ENCODE data around the gene GRIK4.

GRIK4 gene

GRCh38 chr11:120527111-120527761, 15.7 kb downstream of the GRIK4 start:
- no peak overlapping the region for H3K27ac ChIP-seq (ENCODE audit: low read depth, low read length)
- H3K9ac ChIP-seq (ENCODE audit: low read length) = no peak overlapping the region
- H3K9me3 ChIP-seq (ENCODE audit: control insufficient read depth, insufficient read depth, low read depth, low read length) = peaks cover 3% of the 10 kb centered on the region; the same call in 1 of the 2 replicates
- H3K4me1 ChIP-seq (ENCODE audit: control insufficient read depth, insufficient read depth, low read length) = peaks cover 23% of the 10 kb centered on the region
- H3K36me3 ChIP-seq (ENCODE audit: control insufficient read depth, insufficient read depth, low read length) = no peaks in the 10 kb centered on the region
- H3K27me3 ChIP-seq (ENCODE audit: control insufficient read depth, insufficient read depth, low read length) = peaks cover 7% of the 10 kb centered on the region; the same call in 1 of the 2 replicates
- no peak overlapping the region for H3K4me3 ChIP-seq (ENCODE audit: low read depth, low read length)

- H3K36me3 ChIP-seq (ENCODE audit: control insufficient read depth, insufficient read depth, low read length) = no peaks in the 10 kb centered on the region
- peaks cover 3% of the 10 kb centered on the region; the same call in 1 of the 2 replicates for H3K9me3 ChIP-seq (ENCODE audit: control insufficient read depth, insufficient read depth, low read depth, low read length)
- H3K4me1 ChIP-seq (ENCODE audit: control insufficient read depth, insufficient read depth, low read length) = peaks cover 18% of the 10 kb centered on the region
- peaks cover 7% of the 10 kb centered on the region; the same call in 1 of the 2 replicates for H3K27me3 ChIP-seq (ENCODE audit: control insufficient read depth, insufficient read depth, low read length)
- H3K4me3 ChIP-seq (ENCODE audit: low read depth, low read length) = no peak overlapping the region
- no peak overlapping the region for H3K9ac ChIP-seq (ENCODE audit: low read length)
- no peak overlapping the region for H3K27ac ChIP-seq (ENCODE audit: low read depth, low read length)
These were observed 17.2 kb downstream of the GRIK4 start for GRCh38 chr11:120528749-120529148.

GRCh38 chr11:120529214-120529613, 17.7 kb downstream of the GRIK4 start:
- peaks cover 3% of the 10 kb centered on the region; the same call in 1 of the 2 replicates for H3K9me3 ChIP-seq (ENCODE audit: control insufficient read depth, insufficient read depth, low read depth, low read length)
- peaks cover 18% of the 10 kb centered on the region for H3K4me1 ChIP-seq (ENCODE audit: control insufficient read depth, insufficient read depth, low read length)
- peaks cover 7% of the 10 kb centered on the region; the same call in 1 of the 2 replicates for H3K27me3 ChIP-seq (ENCODE audit: control insufficient read depth, insufficient read depth, low read length)
- H3K9ac ChIP-seq (ENCODE audit: low read length) = no peak overlapping the region
- H3K36me3 ChIP-seq (ENCODE audit: control insufficient read depth, insufficient read depth, low read length) = no peaks in the 10 kb centered on the region
- no peak overlapping the region for H3K4me3 ChIP-seq (ENCODE audit: low read depth, low read length)
- no peak overlapping the region for H3K27ac ChIP-seq (ENCODE audit: low read depth, low read length)

- Histone ChIP-seq H3K27me3 (ENCODE audit: control insufficient read depth, insufficient read depth, low read length) (peaks cover 7% of the 10 kb centered on the region; the same call in 1 of the 2 replicates), H3K9me3 (ENCODE audit: control insufficient read depth, insufficient read depth, low read depth, low read length) (peaks cover 3% of the 10 kb centered on the region; the same call in 1 of the 2 replicates), H3K4me1 (ENCODE audit: control insufficient read depth, insufficient read depth, low read length) (peaks cover 18% of the 10 kb centered on the region), H3K36me3 (ENCODE audit: control insufficient read depth, insufficient read depth, low read length) (no peaks in the 10 kb centered on the region), H3K9ac (ENCODE audit: low read length) (no peak overlapping the region), H3K27ac (ENCODE audit: low read depth, low read length) (no peak overlapping the region), H3K4me3 (ENCODE audit: low read depth, low read length) (no peak overlapping the region)
These were observed 18.4 kb downstream of the GRIK4 start for GRCh38 chr11:120529911-120530310.

DNA sequence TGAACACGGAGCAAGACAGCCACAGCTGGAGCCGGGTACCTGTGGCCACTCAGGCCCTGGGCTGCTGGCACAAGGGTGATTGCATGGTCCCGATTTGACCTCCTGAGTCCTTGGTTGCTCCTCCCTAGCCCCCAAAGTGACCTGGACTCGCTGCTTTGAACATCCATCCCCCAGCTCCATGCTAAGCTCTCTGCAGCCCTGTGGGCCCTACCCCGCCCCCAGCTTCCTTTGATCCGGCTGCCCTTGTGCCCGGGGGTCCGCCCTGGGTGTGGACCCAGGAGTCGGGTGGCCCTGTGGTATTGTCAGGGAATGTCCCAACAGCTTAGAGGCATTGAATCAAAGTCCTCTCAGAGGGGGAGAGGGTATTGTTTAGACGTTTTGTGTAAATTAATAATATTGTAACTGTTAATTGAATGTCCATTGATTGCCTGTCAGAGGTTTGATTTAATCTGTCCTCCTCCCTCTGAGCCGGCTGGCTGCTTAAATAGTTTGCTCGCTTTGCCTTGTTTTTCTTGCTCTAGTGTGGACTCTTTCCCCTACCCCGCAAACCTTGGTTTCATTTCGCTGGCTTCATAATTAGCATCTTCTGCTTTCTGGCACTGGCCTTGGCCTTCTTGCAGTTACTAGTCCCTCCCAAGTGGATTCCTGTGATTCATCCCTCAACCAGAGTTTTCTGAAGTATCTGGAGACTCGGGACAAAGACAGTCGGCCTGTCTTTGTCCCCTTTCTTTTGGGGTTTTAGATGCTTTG, 20.7 kb downstream of the GRIK4 start:
- Histone ChIP-seq H3K36me3 (ENCODE audit: control insufficient read depth, insufficient read depth, low read length) (no peaks in the 10 kb centered on the region), H3K4me3 (ENCODE audit: low read depth, low read length) (no peak overlapping the region), H3K4me1 (ENCODE audit: control insufficient read depth, insufficient read depth, low read length) (peaks cover 11% of the 10 kb centered on the region), H3K27ac (ENCODE audit: low read depth, low read length) (no peak overlapping the region), H3K27me3 (ENCODE audit: control insufficient read depth, insufficient read depth, low read length) (no peaks in the 10 kb centered on the region), H3K9me3 (ENCODE audit: control insufficient read depth, insufficient read depth, low read depth, low read length) (peaks cover 3% of the 10 kb centered on the region; the same call in 1 of the 2 replicates), H3K9ac (ENCODE audit: low read length) (no peak overlapping the region)

DNA sequence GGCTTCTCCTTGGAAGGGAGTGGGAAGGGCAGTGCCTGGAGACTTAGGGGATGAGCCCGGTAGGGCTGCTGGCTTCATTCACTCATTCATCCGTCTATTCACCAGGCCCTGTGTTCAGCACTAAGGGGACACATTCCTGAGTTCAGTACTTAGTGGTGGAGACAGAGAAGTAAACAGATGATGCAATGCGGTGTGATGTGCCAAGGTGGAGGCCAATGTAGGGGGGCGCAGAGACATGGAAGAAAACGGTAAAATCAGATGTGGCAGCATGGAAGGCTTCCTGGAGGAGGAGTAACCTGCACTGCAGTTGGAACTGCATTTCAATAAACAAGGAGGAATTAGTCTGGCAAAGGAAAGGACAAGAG, 21.3 kb downstream of the GRIK4 start:
- H3K27ac ChIP-seq (ENCODE audit: low read depth, low read length) = no peak overlapping the region
- no peaks in the 10 kb centered on the region for H3K27me3 ChIP-seq (ENCODE audit: control insufficient read depth, insufficient read depth, low read length)
- H3K4me1 ChIP-seq (ENCODE audit: control insufficient read depth, insufficient read depth, low read length) = peaks cover 7% of the 10 kb centered on the region
- H3K4me3 ChIP-seq (ENCODE audit: low read depth, low read length) = no peak overlapping the region
- no peak overlapping the region for H3K9ac ChIP-seq (ENCODE audit: low read length)
- H3K36me3 ChIP-seq (ENCODE audit: control insufficient read depth, insufficient read depth, low read length) = no peaks in the 10 kb centered on the region
- peaks cover 3% of the 10 kb centered on the region; the same call in 1 of the 2 replicates for H3K9me3 ChIP-seq (ENCODE audit: control insufficient read depth, insufficient read depth, low read depth, low read length)

- Histone ChIP-seq H3K4me1 (ENCODE audit: control insufficient read depth, insufficient read depth, low read length) (peaks cover 6% of the 10 kb centered on the region), H3K36me3 (ENCODE audit: control insufficient read depth, insufficient read depth, low read length) (no peaks in the 10 kb centered on the region), H3K4me3 (ENCODE audit: low read depth, low read length) (no peak overlapping the region), H3K9ac (ENCODE audit: low read length) (no peak overlapping the region), H3K27me3 (ENCODE audit: control insufficient read depth, insufficient read depth, low read length) (no peaks in the 10 kb centered on the region), H3K27ac (ENCODE audit: low read depth, low read length) (no peak overlapping the region), H3K9me3 (ENCODE audit: control insufficient read depth, insufficient read depth, low read depth, low read length) (no peaks in the 10 kb centered on the region)
These were observed 24.7 kb downstream of the GRIK4 start for GRCh38 chr11:120536091-120536796.

DNA sequence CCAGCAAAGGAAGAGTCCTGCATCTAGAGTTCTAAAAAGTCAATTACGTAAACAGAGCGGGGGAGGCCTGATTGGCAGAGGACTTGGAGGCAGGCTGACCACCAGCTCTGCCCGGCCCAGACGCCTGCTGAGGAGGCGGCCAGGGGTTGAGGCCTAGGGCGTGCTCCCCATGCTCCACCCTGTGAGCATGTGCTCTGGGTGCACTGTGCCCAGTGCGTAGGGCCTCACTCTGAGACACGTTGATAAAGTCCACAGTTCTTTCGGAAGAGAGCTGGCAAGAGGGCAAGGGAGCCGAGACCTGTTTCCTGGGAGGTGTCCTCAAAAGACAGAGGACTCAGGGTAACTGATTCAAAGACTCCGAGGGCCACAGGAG, 25.2 kb downstream of the GRIK4 start:
- Histone ChIP-seq H3K36me3 (ENCODE audit: control insufficient read depth, insufficient read depth, low read length) (no peaks in the 10 kb centered on the region), H3K4me3 (ENCODE audit: low read depth, low read length) (no peak overlapping the region), H3K4me1 (ENCODE audit: control insufficient read depth, insufficient read depth, low read length) (peaks cover 6% of the 10 kb centered on the region), H3K27ac (ENCODE audit: low read depth, low read length) (no peak overlapping the region), H3K9ac (ENCODE audit: low read length) (no peak overlapping the region), H3K27me3 (ENCODE audit: control insufficient read depth, insufficient read depth, low read length) (no peaks in the 10 kb centered on the region), H3K9me3 (ENCODE audit: control insufficient read depth, insufficient read depth, low read depth, low read length) (no peaks in the 10 kb centered on the region)

- Histone ChIP-seq H3K36me3 (ENCODE audit: control insufficient read depth, insufficient read depth, low read length) (no peaks in the 10 kb centered on the region), H3K4me3 (ENCODE audit: low read depth, low read length) (no peak overlapping the region), H3K4me1 (ENCODE audit: control insufficient read depth, insufficient read depth, low read length) (peaks cover 1% of the 10 kb centered on the region), H3K9ac (ENCODE audit: low read length) (no peak overlapping the region), H3K9me3 (ENCODE audit: control insufficient read depth, insufficient read depth, low read depth, low read length) (no peaks in the 10 kb centered on the region), H3K27me3 (ENCODE audit: control insufficient read depth, insufficient read depth, low read length) (no peaks in the 10 kb centered on the region), H3K27ac (ENCODE audit: low read depth, low read length) (no peak overlapping the region)
These were observed 26.4 kb downstream of the GRIK4 start for GRCh38 chr11:120537996-120538395.

DNA sequence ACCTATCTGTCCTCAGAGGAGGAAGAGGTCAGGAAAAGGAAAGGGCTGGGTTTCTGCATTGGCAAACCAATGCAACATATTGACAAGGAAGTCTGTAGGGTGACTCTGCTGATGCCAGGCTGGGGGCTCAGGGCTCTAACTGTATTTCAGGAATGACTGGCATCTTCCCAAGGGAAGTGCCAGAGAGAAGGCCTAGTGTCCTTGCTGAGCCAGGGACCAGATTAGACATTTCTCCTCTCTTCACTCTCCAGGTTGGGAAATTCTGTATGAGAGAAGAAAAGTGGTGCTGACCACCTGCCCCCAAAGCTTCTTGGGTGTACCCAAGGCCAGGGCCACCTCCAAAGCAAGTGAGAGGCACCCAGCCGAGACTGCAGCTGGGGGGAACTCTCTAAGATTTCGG, 27.2 kb downstream of the GRIK4 start:
- H3K9me3 ChIP-seq (ENCODE audit: control insufficient read depth, insufficient read depth, low read depth, low read length) = no peaks in the 10 kb centered on the region
- H3K4me1 ChIP-seq (ENCODE audit: control insufficient read depth, insufficient read depth, low read length) = no peaks in the 10 kb centered on the region; the same call in 1 of the 2 replicates
- H3K27me3 ChIP-seq (ENCODE audit: control insufficient read depth, insufficient read depth, low read length) = no peaks in the 10 kb centered on the region
- no peak overlapping the region for H3K9ac ChIP-seq (ENCODE audit: low read length)
- H3K36me3 ChIP-seq (ENCODE audit: control insufficient read depth, insufficient read depth, low read length) = no peaks in the 10 kb centered on the region
- H3K27ac ChIP-seq (ENCODE audit: low read depth, low read length) = no peak overlapping the region
- no peak overlapping the region for H3K4me3 ChIP-seq (ENCODE audit: low read depth, low read length)
